Measurements from ENCODE around the gene THBD.
"Not testable (repeated sequence)": the region's sequence is repeated elsewhere in the genome, so short reads cannot be mapped to it uniquely, and the experiment has no call there.

The THBD gene

GRCh38 chr20:23039136-23039875 is 10.2 kb downstream of the THBD start:
- in situ Hi-C loops (cut with MboI; ENCODE audit: low sequenced_read_pairs) = no loop called here

GRCh38 chr20:23037017-23037481 is 12.4 kb downstream of the THBD start:
- in situ Hi-C loops (cut with MboI; ENCODE audit: low sequenced_read_pairs) = no loop called here

- in situ Hi-C loops (cut with MboI; ENCODE audit: low sequenced_read_pairs) = no loop called here
Observed at GRCh38 chr20:23036371-23036770, 13.1 kb downstream of the THBD start.

GRCh38 chr20:23035731-23036130 is 13.7 kb downstream of the THBD start:
- in situ Hi-C loops (cut with MboI; ENCODE audit: low sequenced_read_pairs) = no loop called here

GRCh38 chr20:23034721-23035671 is 14.5 kb downstream of the THBD start, which contains the start of gene SSTR4:
TSS of gene SSTR4 (plus strand) at chr20:23035312. CDS start at chr20:23035484, 172 bp downstream.
- in situ Hi-C loops (cut with MboI; ENCODE audit: low sequenced_read_pairs) = no loop called here

- in situ Hi-C loops (cut with MboI; ENCODE audit: low sequenced_read_pairs) = no loop called here
Observed at GRCh38 chr20:23033918-23034317, 15.6 kb downstream of the THBD start.

- in situ Hi-C loops (cut with MboI; ENCODE audit: low sequenced_read_pairs) = no loop called here
Observed at GRCh38 chr20:23032750-23033078, 16.8 kb downstream of the THBD start.

- in situ Hi-C loops (cut with MboI; ENCODE audit: low sequenced_read_pairs) = no loop called here
Observed at GRCh38 chr20:23032056-23032749, 17.3 kb downstream of the THBD start.

GRCh38 chr20:23031346-23031745 is 18.1 kb downstream of the THBD start:
- in situ Hi-C loops (cut with MboI; ENCODE audit: low sequenced_read_pairs) = no loop called here

- in situ Hi-C loops (cut with MboI; ENCODE audit: low sequenced_read_pairs) = no loop called here
Observed at GRCh38 chr20:23029324-23029723, 20.1 kb downstream of the THBD start.

GRCh38 chr20:23028392-23028791 is 21.1 kb downstream of the THBD start:
- in situ Hi-C loops (cut with MboI; ENCODE audit: low sequenced_read_pairs) = no loop called here

- in situ Hi-C loops (cut with MboI; ENCODE audit: low sequenced_read_pairs) = no loop called here
Observed at GRCh38 chr20:23027721-23028120, 21.8 kb downstream of the THBD start.

GRCh38 chr20:23025503-23025902 is 24.0 kb downstream of the THBD start:
- in situ Hi-C loops (cut with MboI; ENCODE audit: low sequenced_read_pairs) = not testable (repeated sequence)

- in situ Hi-C loops (cut with MboI; ENCODE audit: low sequenced_read_pairs) = no loop called here
Observed at GRCh38 chr20:23024701-23025100, 24.8 kb downstream of the THBD start.

GRCh38 chr20:23023621-23024177 is 25.8 kb downstream of the THBD start:
- in situ Hi-C loops (cut with MboI; ENCODE audit: low sequenced_read_pairs) = no loop called here

GRCh38 chr20:23022849-23023248 is 26.6 kb downstream of the THBD start:
- in situ Hi-C loops (cut with MboI; ENCODE audit: low sequenced_read_pairs) = no loop called here

GRCh38 chr20:23021951-23022350 is 27.5 kb downstream of the THBD start:
- in situ Hi-C loops (cut with MboI; ENCODE audit: low sequenced_read_pairs) = no loop called here

- in situ Hi-C loops (cut with MboI; ENCODE audit: low sequenced_read_pairs) = no loop called here
Observed at GRCh38 chr20:23021541-23021940, 27.9 kb downstream of the THBD start.

- in situ Hi-C loops (cut with MboI; ENCODE audit: low sequenced_read_pairs) = no loop called here
Observed at GRCh38 chr20:23020230-23021018, 29.0 kb downstream of the THBD start.

GRCh38 chr20:23019403-23019802 is 30.1 kb downstream of the THBD start:
- in situ Hi-C loops (cut with MboI; ENCODE audit: low sequenced_read_pairs) = no loop called here
